Body of pancreas (tissue), 4 donors: Measurements from ENCODE around the gene CACUL1. TPM values are rescaled to one million over a fixed set of nuclear protein-coding genes. Genes with fewer than 3 reads are reported as not detected.

ENCODE experiments used
- ATAC-seq: fragments of 150-250 bp; one replicate; pipeline ENCODE4 v1.9.1; 2016
- DNase-seq, 4 donors: peaks; one replicate each; pipeline ENCODE4 v3.0.0-alpha.2; 2019
- H3K27ac ChIP-seq, 4 donors: fragments of 200-600 bp; sonication (generic); 1 replicate in 3 of 4; 2 replicates in 1 of 4; pipeline versions ENCODE4 v1.5.1 to v1.6.1; 2016 to 2019; ENCODE audit warnings: mild to moderate bottlenecking in 1 of 4, mixed read lengths in 1 of 4, moderate library complexity in 1 of 4
- H3K27me3 ChIP-seq, 2 donors: fragments of 200-600 bp; sonication (generic); one replicate each; pipeline ENCODE4 v1.6.0; 2016; ENCODE audit warnings: mild to moderate bottlenecking in 1 of 2
- H3K36me3 ChIP-seq, 2 donors: fragments of 200-600 bp; sonication (generic); replicated peaks in 1 of 2; 2 replicates each; pipeline ENCODE4 v1.5.1; 2016; ENCODE audit warnings: low read depth in 2 of 2; ENCODE audit not compliant: insufficient read depth in 1 of 2
- H3K4me1 ChIP-seq: fragments of 200-600 bp; sonication (generic); one replicate; pipeline ENCODE4 v1.6.0; 2016
- H3K4me3 ChIP-seq, 2 donors: fragments of 200-600 bp; sonication (generic); 1 replicate in 1 of 2; 2 replicates in 1 of 2; pipeline ENCODE4 v1.5.1; 2016 to 2019
- H3K9me3 ChIP-seq, 3 donors: fragments of 200-600 bp; sonication (generic); 1 replicate in 2 of 3; 2 replicates in 1 of 3; pipeline ENCODE4 v1.5.1; 2016
- CTCF ChIP-seq, 7 experiments: fragments of 450-650 bp in 4 of 7; fragments of 200-600 bp in 3 of 7; sonication (generic) in 3 of 7; IDR thresholded peaks; one replicate each; pipeline ENCODE4 v1.5.1; 2016 to 2019; ENCODE audit warnings: antibody characterized with exemption in 7 of 7
- POLR2A ChIP-seq, 3 donors: fragments of 450-650 bp; IDR thresholded peaks; one replicate each; pipeline ENCODE4 v1.6.1; 2016; ENCODE audit warnings: antibody characterized with exemption in 3 of 3, mild to moderate bottlenecking in 2 of 3
- whole genome bisulfite sequencing, 2 donors: methylation state at CpG; one replicate each; pipeline ENCODE4 v1.1.5; 2017; 5-methylcytosine and 5-hydroxymethylcytosine counted together
- intact Hi-C: fragments of 100-400 bp; cut with DNase I; formaldehyde crosslinking; loops from one replicate; pipeline ENCODE4 v1.15.1; 2023
- total RNA-seq, 2 donors: library from RNA; depleted of rRNA; stranded (reverse); fragments of >200 nt; gene quantifications; one replicate each; pipeline ENCODE4 v1.1.0, GENCODE V29; 2016

CACUL1 gene
- total RNA-seq, 2 donors from 2014 or later: 12.9 to 16.1 TPM

DNA sequence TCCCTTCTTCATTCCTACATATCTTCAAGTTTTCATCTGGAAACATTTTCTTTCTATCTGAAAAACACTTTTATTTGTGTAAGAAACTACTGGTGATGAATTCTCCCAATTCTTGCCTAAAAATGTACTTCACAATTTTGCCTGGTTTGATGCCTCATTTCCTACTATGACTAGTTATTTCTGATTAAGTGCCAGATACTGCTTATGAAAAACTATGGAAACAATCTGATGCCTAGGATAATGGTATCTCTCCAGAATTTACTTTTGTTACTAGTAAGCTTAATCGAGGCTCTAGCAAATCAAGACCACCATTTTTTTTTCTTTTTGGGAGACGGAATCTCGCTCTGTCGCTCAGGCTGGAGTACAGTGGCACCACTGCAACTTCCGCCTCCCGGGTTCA lies 31.3 kb downstream of the CACUL1 start:
- Histone ChIP-seq H3K4me3 (no peak overlapping the region), H3K9me3 (no peaks in the 10 kb centered on the region), H3K4me1 (peaks cover 25% of the 10 kb centered on the region), H3K36me3 (no peaks in the 10 kb centered on the region), H3K27ac (no peak overlapping the region), H3K27me3 (no peaks in the 10 kb centered on the region)
- DNase-seq (no peak), ATAC-seq (no peak)
- WGBS, 2 donors: 85 to 90% methylated on average over 6 of the region's 6 CpGs
- TF ChIP-seq CTCF (IDR thresholded peaks at IDR 0.05): no peak
- TF ChIP-seq POLR2A (IDR thresholded peaks at IDR 0.05): no peak
- intact Hi-C loops: loop anchor here (5.0 kb wide), 1 partner anchor 156 kb away; no protein-coding TSS in a partner anchor

DNA sequence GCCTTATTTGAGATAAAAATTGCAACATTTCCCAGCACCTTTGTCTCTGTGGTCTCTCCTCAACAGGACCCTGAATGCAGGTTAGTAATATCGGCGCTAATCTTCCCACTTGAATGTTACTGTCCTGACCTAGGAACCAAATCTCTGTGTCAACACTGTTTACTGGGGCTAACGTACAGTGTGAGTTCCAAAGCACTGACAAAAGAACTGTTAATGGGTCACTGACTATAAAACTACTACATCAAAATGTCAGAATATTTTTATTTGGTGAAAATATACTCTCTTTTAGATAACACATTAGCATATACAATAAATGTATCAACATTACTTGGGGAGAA lies 33.3 kb downstream of the CACUL1 start:
- Histone ChIP-seq H3K9me3 (no peaks in the 10 kb centered on the region), H3K4me3 (no peak overlapping the region), H3K27ac (no peak overlapping the region), H3K27me3 (no peaks in the 10 kb centered on the region), H3K4me1 (peaks cover 25% of the 10 kb centered on the region), H3K36me3 (peaks cover 0 to 2% of the 10 kb centered on the region in 2 donors)
- DNase-seq (no peak), ATAC-seq (no peak)
- TF ChIP-seq CTCF (IDR thresholded peaks at IDR 0.05) (no peak), POLR2A (IDR thresholded peaks at IDR 0.05) (no peak)
- intact Hi-C loops: loop anchor here (5.0 kb wide), 1 partner anchor 154 kb away; no protein-coding TSS in a partner anchor
- 65 to 71% methylated on average over 3 of the region's 3 CpGs for WGBS, 2 donors

DNA sequence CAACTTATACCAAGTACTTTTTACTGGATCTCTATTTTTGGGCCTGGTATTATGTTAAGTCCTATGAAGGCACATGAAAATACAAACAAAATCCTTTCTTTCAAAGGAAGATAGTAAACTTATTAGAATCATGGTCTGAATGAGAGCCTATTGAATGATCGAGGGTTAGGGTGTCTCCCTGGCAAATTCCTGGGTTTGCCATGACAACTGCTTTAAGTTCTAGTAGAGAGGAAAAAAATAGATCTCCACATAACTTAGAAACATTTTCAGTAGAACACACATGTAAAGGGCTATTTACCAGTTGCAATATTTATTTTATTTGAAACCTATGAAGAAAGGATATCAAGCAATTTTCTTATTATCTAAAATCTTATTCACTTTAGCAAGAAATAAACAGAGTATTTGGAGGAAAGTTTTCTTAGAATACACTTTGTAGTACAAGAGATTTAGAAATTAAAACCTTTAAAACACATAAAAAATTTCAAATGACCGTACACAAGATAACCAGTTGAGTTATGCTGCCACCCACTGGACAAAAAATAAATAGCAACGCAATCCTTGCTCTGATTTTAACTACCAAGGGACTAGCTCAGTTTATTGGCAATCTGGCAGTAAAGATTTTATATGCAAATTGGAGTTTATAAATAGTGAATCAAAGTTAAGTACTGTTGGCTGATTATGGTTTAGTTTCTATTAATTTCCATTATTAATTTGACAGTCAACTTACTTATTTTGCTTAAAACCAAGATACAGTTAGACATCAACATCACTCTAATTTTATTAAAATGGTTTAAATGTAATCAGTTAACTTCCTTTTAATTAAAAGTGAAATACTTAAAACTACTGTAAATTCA lies 33.9 kb downstream of the CACUL1 start:
- WGBS, 2 donors: 20 to 24% methylated on average over 3 of the region's 3 CpGs
- Histone ChIP-seq H3K4me3 (no peak overlapping the region), H3K27ac (no peak overlapping the region), H3K27me3 (no peaks in the 10 kb centered on the region), H3K36me3 (peaks cover 0 to 2% of the 10 kb centered on the region in 2 donors), H3K4me1 (peaks cover 19% of the 10 kb centered on the region), H3K9me3 (no peaks in the 10 kb centered on the region)
- DNase-seq (peak; percentile 58 to 74 (median 72)), ATAC-seq (peak; percentile 53)
- intact Hi-C loops: loop anchor here (5.0 kb wide), 1 partner anchor 154 kb away; no protein-coding TSS in a partner anchor
- TF ChIP-seq POLR2A (IDR thresholded peaks at IDR 0.05) (no peak), CTCF (IDR thresholded peaks at IDR 0.05) (peak; percentile 54 to 91 (median 82))

DNA sequence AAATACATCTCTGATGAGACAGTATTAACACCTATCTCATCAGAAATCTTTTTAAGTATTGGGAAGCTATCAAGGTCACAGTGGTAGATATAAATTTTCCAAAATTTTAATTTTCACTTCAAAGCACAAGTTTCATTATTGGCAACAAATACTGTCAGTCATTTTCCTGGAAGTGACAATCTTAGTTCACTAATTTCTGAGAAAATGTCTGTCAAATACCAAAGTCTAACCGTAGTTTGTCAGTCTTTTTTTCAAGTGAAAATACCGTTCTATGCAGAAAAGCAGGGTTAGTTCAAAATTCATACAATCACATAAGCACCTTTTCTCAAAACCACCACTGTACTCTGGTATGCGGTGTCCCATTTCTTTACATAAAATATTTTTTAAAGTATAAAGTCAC lies 40.4 kb downstream of the CACUL1 start:
- TF ChIP-seq CTCF (IDR thresholded peaks at IDR 0.05): no peak
- TF ChIP-seq POLR2A (IDR thresholded peaks at IDR 0.05): no peak
- H3K36me3 ChIP-seq: peaks cover 0 to 2% of the 10 kb centered on the region in 2 donors
- intact Hi-C loops: no loop called here
- 88 to 89% methylated on average over 3 of the region's 3 CpGs for WGBS, 2 donors
- H3K9me3 ChIP-seq: no peaks in the 10 kb centered on the region
- H3K4me1 ChIP-seq: no peaks in the 10 kb centered on the region
- H3K27ac ChIP-seq: no peak overlapping the region
- H3K4me3 ChIP-seq: no peak overlapping the region
- no peaks in the 10 kb centered on the region for H3K27me3 ChIP-seq
- DNase-seq: no peak
- ATAC-seq: no peak
